ENCODE measurements around the gene SDF2L1. TPM values are rescaled to one million over a fixed set of nuclear protein-coding genes. Genes with fewer than 3 reads are reported as not detected.

Gene SDF2L1
- total and polyA plus RNA-seq, 2 of the 13 experiments (the other 11 are each of a cell fraction or from before 2014, with no cell fraction given) = 18.0 to 57.4 TPM

DNA sequence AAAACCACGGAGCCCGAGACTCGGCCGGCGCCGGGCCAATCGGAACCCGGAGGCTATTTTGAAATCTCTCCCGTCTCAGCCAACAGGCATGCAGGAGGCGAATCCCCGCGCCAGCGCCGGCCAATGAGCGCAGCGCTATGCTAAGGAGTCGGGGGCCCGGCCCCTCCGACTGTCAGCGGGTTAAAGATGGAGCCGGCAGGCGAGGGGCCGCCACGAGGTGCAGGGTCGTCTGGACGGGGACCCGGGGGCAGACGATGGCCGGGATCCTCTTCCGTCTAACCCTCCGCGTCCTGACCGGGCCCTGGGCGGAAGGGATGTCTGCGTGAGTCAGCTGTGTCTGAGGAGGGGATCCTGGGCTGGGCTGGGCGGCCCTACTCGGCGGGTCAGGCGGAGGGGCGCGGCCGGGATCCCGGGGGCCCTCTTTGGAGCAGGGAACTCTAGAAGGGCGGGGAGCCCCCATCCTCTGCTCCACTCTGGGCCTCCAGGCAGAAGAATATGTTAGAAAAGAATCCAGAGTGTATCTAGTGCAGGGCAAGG, 10.0 kb downstream of the SDF2L1 start (continued):
- TF ChIP-seq SMYD3 (CRISPR knock-in tag; IDR thresholded peaks at IDR 0.05) (0 out of 2 replicates have a peak, but pooled peaks have one; percentile 47), GATAD1 (CRISPR knock-in tag; IDR thresholded peaks at IDR 0.05) (peak; percentile 33; the same call in 1 of the 2 replicates), SAP130 (CRISPR knock-in tag; IDR thresholded peaks at IDR 0.05; ENCODE audit: low read depth) (peak; percentile 93), PAWR (CRISPR knock-in tag; IDR thresholded peaks at IDR 0.05; ENCODE audit: borderline replicate concordance) (no peak), HOXA5 (CRISPR knock-in tag; IDR thresholded peaks at IDR 0.05) (peak; percentile 62; the same call in 1 of the 2 replicates), ZFP36L1 (CRISPR knock-in tag; IDR thresholded peaks at IDR 0.05) (peak; percentile 86), ELF1 (CRISPR knock-in tag; IDR thresholded peaks at IDR 0.05) (peak; percentile 31; the same call in 1 of the 2 replicates), CAMTA2 (CRISPR knock-in tag; IDR thresholded peaks at IDR 0.05; ENCODE audit: borderline replicate concordance) (no peak), ZNF547 (CRISPR knock-in tag; IDR thresholded peaks at IDR 0.05) (peak; percentile 38; the same call in 1 of the 2 replicates), SP4 (CRISPR knock-in tag; IDR thresholded peaks at IDR 0.05) (peak; percentile 24; the same call in 1 of the 2 replicates), ZNF510 (CRISPR knock-in tag; IDR thresholded peaks at IDR 0.05; ENCODE audit: low read depth) (no peak), ZNF775 (CRISPR knock-in tag; IDR thresholded peaks at IDR 0.05; ENCODE audit: borderline replicate concordance) (no peak), TAF1 (CRISPR knock-in tag; IDR thresholded peaks at IDR 0.05) (peak; percentile 67; the same call in 1 of the 2 replicates), TBX2 (CRISPR knock-in tag; IDR thresholded peaks at IDR 0.05; ENCODE audit: borderline replicate concordance) (peak; percentile 45; the same call in 1 of the 2 replicates), RBFOX2 (IDR thresholded peaks at IDR 0.05; ENCODE audit: low read depth, low read length) (peak; percentile 77), ATM (IDR thresholded peaks at IDR 0.05; ENCODE audit: borderline replicate concordance) (no peak), SIN3A (IDR thresholded peaks at IDR 0.05; ENCODE audit: borderline replicate concordance, low read depth, low read length) (0 out of 2 replicates have a peak, but pooled peaks have one; percentile 36), ZNF607 (CRISPR knock-in tag; IDR thresholded peaks at IDR 0.05; ENCODE audit: borderline replicate concordance) (peak; percentile 26; the same call in 1 of the 2 replicates), POLR2A (IDR thresholded peaks at IDR 0.05; ENCODE audit: insufficient read depth in 1 of 2, low read depth in 2 of 2, low read length in 2 of 2) (peak; percentile 56 to 65), NRL (CRISPR knock-in tag; IDR thresholded peaks at IDR 0.05; ENCODE audit: borderline replicate concordance) (peak; percentile 92; the same call in 1 of the 2 replicates), SOX6 (IDR thresholded peaks at IDR 0.05) (no peak), SOX6 (CRISPR knock-in tag; IDR thresholded peaks at IDR 0.05) (peak; percentile 3; the same call in 1 of the 2 replicates), ZNF703 (CRISPR knock-in tag; IDR thresholded peaks at IDR 0.05; ENCODE audit: borderline replicate concordance) (0 out of 2 replicates have a peak, but pooled peaks have one; percentile 82), ZNF781 (CRISPR knock-in tag; IDR thresholded peaks at IDR 0.05; ENCODE audit: borderline replicate concordance, not compliant biosample characterization) (peak; percentile 16), U2AF1 (optimal IDR thresholded peaks at IDR 0.05; ENCODE audit: low read depth, low read length) (no peak), POLR2AphosphoS5 (IDR thresholded peaks at IDR 0.05; ENCODE audit: low read depth, low read length) (peak; percentile 43; the same call in 1 of the 2 replicates)
- TF ChIP-seq, protein P1, sequence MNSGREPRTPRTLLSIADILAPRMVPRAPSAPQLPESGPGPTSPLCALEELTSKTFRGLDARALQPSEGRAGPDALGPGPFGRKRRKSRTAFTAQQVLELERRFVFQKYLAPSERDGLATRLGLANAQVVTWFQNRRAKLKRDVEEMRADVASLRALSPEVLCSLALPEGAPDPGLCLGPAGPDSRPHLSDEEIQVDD (CRISPR knock-in tag; IDR thresholded peaks at IDR 0.05; ENCODE audit: borderline replicate concordance) = no peak
- TF ChIP-seq, protein P2, sequence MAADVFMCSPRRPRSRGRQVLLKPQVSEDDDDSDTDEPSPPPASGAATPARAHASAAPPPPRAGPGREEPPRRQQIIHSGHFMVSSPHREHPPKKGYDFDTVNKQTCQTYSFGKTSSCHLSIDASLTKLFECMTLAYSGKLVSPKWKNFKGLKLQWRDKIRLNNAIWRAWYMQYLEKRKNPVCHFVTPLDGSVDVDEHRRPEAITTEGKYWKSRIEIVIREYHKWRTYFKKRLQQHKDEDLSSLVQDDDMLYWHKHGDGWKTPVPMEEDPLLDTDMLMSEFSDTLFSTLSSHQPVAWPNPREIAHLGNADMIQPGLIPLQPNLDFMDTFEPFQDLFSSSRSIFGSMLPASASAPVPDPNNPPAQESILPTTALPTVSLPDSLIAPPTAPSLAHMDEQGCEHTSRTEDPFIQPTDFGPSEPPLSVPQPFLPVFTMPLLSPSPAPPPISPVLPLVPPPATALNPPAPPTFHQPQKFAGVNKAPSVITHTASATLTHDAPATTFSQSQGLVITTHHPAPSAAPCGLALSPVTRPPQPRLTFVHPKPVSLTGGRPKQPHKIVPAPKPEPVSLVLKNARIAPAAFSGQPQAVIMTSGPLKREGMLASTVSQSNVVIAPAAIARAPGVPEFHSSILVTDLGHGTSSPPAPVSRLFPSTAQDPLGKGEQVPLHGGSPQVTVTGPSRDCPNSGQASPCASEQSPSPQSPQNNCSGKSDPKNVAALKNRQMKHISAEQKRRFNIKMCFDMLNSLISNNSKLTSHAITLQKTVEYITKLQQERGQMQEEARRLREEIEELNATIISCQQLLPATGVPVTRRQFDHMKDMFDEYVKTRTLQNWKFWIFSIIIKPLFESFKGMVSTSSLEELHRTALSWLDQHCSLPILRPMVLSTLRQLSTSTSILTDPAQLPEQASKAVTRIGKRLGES (CRISPR knock-in tag; IDR thresholded peaks at IDR 0.05; ENCODE audit: borderline replicate concordance) = no peak
- TF ChIP-seq, protein P3, sequence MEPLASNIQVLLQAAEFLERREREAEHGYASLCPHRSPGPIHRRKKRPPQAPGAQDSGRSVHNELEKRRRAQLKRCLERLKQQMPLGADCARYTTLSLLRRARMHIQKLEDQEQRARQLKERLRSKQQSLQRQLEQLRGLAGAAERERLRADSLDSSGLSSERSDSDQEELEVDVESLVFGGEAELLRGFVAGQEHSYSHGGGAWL (CRISPR knock-in tag; IDR thresholded peaks at IDR 0.05) = peak; percentile 63; the same call in 1 of the 2 replicates
